ENCODE results near the gene SUCO.

- TF ChIP-seq CTCF (IDR thresholded peaks at IDR 0.05), result no peak
- TF ChIP-seq POLR2A (IDR thresholded peaks at IDR 0.05), result no peak
These were observed 74.2 kb downstream of the SUCO start for GRCh38 chr1:172607145-172607544.
